ENCODE results near the gene UIMC1. TPM values are rescaled to one million over a fixed set of nuclear protein-coding genes. Genes with fewer than 3 reads are reported as not detected.

Gene UIMC1
- total RNA-seq, 1 experiment from 2014 or later = 38.4 TPM

DNA sequence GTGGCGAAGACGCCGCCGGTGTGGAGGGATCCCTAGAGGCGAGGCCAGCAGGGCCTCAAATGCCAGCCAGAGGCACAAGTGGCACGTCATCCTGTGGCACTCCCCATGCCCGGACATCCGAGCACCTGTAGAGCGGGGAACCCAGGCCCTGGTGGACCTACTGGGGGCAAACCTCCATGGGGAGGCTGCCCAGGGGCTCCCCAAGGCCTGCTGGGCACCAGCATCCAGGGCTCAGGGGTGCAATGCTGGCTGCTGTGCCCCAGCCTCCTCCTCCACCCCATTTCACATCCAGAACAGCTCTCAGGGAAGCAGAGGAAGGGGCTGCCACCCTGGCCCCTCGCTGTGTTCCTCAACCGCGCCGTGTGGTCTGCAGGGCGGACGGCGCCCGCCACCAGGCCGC lies 151.0 kb downstream of the UIMC1 start:
- no TSS peak for BruUV-seq (replicated peaks)
- ATAC-seq (no peak), DNase-seq (ENCODE audit: low read depth, low spot score) (no peak)
- POLR2A ChIA-PET = no interaction called here
- Histone ChIP-seq H3K4me2 (ENCODE audit: low read length) (no peak overlapping the region), H3K79me2 (ENCODE audit: insufficient read depth, low read length) (no peaks in the 10 kb centered on the region), H3K9me2 (ENCODE audit: insufficient read depth) (no peaks in the 10 kb centered on the region), H4K20me1 (ENCODE audit: insufficient read depth) (no peaks in the 10 kb centered on the region), H2AFZ (ENCODE audit: low read depth, low read length, poor library complexity, severe bottlenecking) (no peak overlapping the region), H3K36me3 (ENCODE audit: control insufficient read depth in 1 of 2, insufficient read depth in 2 of 2, low read length in 2 of 2) (no peaks in the 10 kb centered on the region), H3K4me1 (ENCODE audit: control insufficient read depth in 1 of 2, insufficient read depth in 2 of 2, low read length in 2 of 2) (no peaks in the 10 kb centered on the region), H3K9ac (ENCODE audit: low read length) (no peak overlapping the region), H3K9me3 (ENCODE audit: control insufficient read depth in 1 of 2, insufficient read depth in 1 of 2, low read depth in 1 of 2, low read length in 2 of 2) (no peaks in the 10 kb centered on the region), H3K27ac (ENCODE audit: low read depth, low read length) (no peak overlapping the region), H3K27me3 (ENCODE audit: insufficient read depth, low read length) (no peaks in the 10 kb centered on the region), H3K4me3 (replicated peaks in 1 of 2; ENCODE audit: low read depth in 1 of 2, low read length in 2 of 2) (no peak overlapping the region)
- intact Hi-C loops (cut with micrococcal nuclease) = no loop called here
- no peak for TF ChIP-seq SRF (IDR thresholded peaks at IDR 0.05; ENCODE audit: low read depth)
- TF ChIP-seq POLR2A (IDR thresholded peaks at IDR 0.05; ENCODE audit: borderline replicate concordance, extremely low read depth, insufficient read depth, insufficient read length) = no peak
- TF ChIP-seq CEBPB (IDR thresholded peaks at IDR 0.05; ENCODE audit: low read depth) = no peak
- TF ChIP-seq YY1 (IDR thresholded peaks at IDR 0.05; ENCODE audit: extremely low read depth, insufficient replicate concordance, low read depth, low read length) = no peak
- no peak for TF ChIP-seq CBX3 (IDR thresholded peaks at IDR 0.05; ENCODE audit: low read depth)
- TF ChIP-seq, protein P1, sequence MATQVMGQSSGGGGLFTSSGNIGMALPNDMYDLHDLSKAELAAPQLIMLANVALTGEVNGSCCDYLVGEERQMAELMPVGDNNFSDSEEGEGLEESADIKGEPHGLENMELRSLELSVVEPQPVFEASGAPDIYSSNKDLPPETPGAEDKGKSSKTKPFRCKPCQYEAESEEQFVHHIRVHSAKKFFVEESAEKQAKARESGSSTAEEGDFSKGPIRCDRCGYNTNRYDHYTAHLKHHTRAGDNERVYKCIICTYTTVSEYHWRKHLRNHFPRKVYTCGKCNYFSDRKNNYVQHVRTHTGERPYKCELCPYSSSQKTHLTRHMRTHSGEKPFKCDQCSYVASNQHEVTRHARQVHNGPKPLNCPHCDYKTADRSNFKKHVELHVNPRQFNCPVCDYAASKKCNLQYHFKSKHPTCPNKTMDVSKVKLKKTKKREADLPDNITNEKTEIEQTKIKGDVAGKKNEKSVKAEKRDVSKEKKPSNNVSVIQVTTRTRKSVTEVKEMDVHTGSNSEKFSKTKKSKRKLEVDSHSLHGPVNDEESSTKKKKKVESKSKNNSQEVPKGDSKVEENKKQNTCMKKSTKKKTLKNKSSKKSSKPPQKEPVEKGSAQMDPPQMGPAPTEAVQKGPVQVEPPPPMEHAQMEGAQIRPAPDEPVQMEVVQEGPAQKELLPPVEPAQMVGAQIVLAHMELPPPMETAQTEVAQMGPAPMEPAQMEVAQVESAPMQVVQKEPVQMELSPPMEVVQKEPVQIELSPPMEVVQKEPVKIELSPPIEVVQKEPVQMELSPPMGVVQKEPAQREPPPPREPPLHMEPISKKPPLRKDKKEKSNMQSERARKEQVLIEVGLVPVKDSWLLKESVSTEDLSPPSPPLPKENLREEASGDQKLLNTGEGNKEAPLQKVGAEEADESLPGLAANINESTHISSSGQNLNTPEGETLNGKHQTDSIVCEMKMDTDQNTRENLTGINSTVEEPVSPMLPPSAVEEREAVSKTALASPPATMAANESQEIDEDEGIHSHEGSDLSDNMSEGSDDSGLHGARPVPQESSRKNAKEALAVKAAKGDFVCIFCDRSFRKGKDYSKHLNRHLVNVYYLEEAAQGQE (IDR thresholded peaks at IDR 0.05; ENCODE audit: low read depth) = no peak
- no peak for TF ChIP-seq EZH2phosphoT487 (IDR thresholded peaks at IDR 0.05; ENCODE audit: borderline replicate concordance)
- TF ChIP-seq, protein P2, sequence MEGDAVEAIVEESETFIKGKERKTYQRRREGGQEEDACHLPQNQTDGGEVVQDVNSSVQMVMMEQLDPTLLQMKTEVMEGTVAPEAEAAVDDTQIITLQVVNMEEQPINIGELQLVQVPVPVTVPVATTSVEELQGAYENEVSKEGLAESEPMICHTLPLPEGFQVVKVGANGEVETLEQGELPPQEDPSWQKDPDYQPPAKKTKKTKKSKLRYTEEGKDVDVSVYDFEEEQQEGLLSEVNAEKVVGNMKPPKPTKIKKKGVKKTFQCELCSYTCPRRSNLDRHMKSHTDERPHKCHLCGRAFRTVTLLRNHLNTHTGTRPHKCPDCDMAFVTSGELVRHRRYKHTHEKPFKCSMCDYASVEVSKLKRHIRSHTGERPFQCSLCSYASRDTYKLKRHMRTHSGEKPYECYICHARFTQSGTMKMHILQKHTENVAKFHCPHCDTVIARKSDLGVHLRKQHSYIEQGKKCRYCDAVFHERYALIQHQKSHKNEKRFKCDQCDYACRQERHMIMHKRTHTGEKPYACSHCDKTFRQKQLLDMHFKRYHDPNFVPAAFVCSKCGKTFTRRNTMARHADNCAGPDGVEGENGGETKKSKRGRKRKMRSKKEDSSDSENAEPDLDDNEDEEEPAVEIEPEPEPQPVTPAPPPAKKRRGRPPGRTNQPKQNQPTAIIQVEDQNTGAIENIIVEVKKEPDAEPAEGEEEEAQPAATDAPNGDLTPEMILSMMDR (IDR thresholded peaks at IDR 0.05 in 2 of 3, conservative IDR thresholded peaks at IDR 0.05 in 1 of 3; ENCODE audit: borderline replicate concordance in 1 of 3, insufficient read depth in 1 of 3, low read depth in 2 of 3, low read length in 2 of 3) = no peak
- TF ChIP-seq, protein P3, sequence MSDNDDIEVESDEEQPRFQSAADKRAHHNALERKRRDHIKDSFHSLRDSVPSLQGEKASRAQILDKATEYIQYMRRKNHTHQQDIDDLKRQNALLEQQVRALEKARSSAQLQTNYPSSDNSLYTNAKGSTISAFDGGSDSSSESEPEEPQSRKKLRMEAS (IDR thresholded peaks at IDR 0.05) = no peak
- TF ChIP-seq ELF1 (IDR thresholded peaks at IDR 0.05; ENCODE audit: borderline replicate concordance, low read depth) = no peak
- TF ChIP-seq TCF7L2 (IDR thresholded peaks at IDR 0.05; ENCODE audit: borderline replicate concordance, extremely low read depth, insufficient read depth, insufficient read length) = no peak
- TF ChIP-seq, protein P4, sequence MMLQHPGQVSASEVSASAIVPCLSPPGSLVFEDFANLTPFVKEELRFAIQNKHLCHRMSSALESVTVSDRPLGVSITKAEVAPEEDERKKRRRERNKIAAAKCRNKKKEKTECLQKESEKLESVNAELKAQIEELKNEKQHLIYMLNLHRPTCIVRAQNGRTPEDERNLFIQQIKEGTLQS (IDR thresholded peaks at IDR 0.05) = no peak
- TF ChIP-seq ZFX (IDR thresholded peaks at IDR 0.05) = no peak
- RAD21 ChIA-PET (ENCODE audit: low non-redundant PET in 1 of 2, low total read pairs in 2 of 2, uncharacterized antibody in 2 of 2, unreplicated experiment in 2 of 2) = no interaction called here
- CTCF ChIA-PET = no interaction called here

Other genes starting within 250 kb of the UIMC1 start
- 10.1 TPM for gene UNC5A, start 196.2 kb downstream of the UIMC1 start, total RNA-seq (2021; ENCODE audit: unreplicated experiment)
- 0.30 TPM for gene HK3, start 107.4 kb downstream of the UIMC1 start, total RNA-seq (2021; ENCODE audit: unreplicated experiment)
- 13.7 TPM for gene ZNF346, start 15.9 kb upstream of the UIMC1 start, total RNA-seq (2021; ENCODE audit: unreplicated experiment)
- gene FGFR4, start 80.1 kb upstream of the UIMC1 start, total RNA-seq (2021; ENCODE audit: unreplicated experiment) = 78.1 TPM
- gene NSD1, start 127.0 kb upstream of the UIMC1 start, total RNA-seq (2021; ENCODE audit: unreplicated experiment) = 58.8 TPM

Measured in HCT116 (cell line).